Thyroid gland (tissue), 4 donors: ENCODE measurements around the gene RBP7.

Experiments
- CTCF ChIP-seq, 6 experiments: fragments of 200-600 bp in 3 of 6; fragments of 450-650 bp in 3 of 6; sonication (generic) in 3 of 6; IDR thresholded peaks; one replicate each; pipeline ENCODE4 v1.5.1; 2016 to 2019; ENCODE audit warnings: antibody characterized with exemption in 6 of 6, mild to moderate bottlenecking in 2 of 6, inconsistent platforms in 1 of 6, moderate library complexity in 1 of 6
- POLR2A ChIP-seq, 2 donors: fragments of 450-650 bp; IDR thresholded peaks; one replicate each; pipeline ENCODE4 v1.6.1; 2017; ENCODE audit warnings: antibody characterized with exemption in 2 of 2, mild to moderate bottlenecking in 2 of 2, moderate library complexity in 1 of 2

GRCh38 chr1:10065344-10065685 lies 68.3 kb downstream of the RBP7 start:
- TF ChIP-seq POLR2A (IDR thresholded peaks at IDR 0.05) (no peak), CTCF (IDR thresholded peaks at IDR 0.05) (no peak)
